GM18861 (cell line): Measurements from ENCODE around the gene BPIFB2.
"Not testable (repeated sequence)": the region's sequence is repeated elsewhere in the genome, so short reads cannot be mapped to it uniquely, and the experiment has no call there.

Experiments used
- ATAC-seq: cut with Tn5 transposase; IDR thresholded peaks from one replicate; pipeline ENCODE4 v1.9.1; 2021; ENCODE audit not compliant: unreplicated experiment

BPIFB2 gene, protein sequence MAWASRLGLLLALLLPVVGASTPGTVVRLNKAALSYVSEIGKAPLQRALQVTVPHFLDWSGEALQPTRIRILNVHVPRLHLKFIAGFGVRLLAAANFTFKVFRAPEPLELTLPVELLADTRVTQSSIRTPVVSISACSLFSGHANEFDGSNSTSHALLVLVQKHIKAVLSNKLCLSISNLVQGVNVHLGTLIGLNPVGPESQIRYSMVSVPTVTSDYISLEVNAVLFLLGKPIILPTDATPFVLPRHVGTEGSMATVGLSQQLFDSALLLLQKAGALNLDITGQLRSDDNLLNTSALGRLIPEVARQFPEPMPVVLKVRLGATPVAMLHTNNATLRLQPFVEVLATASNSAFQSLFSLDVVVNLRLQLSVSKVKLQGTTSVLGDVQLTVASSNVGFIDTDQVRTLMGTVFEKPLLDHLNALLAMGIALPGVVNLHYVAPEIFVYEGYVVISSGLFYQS

GRCh38 chr20:33007376-33008335 lies at the start of gene BPIFB2:
Gene BPIFB2, plus strand, starts transcription at chr20:33007704. Its CDS starts 871 bp downstream, at chr20:33008575.
- ATAC-seq, result no peak

DNA sequence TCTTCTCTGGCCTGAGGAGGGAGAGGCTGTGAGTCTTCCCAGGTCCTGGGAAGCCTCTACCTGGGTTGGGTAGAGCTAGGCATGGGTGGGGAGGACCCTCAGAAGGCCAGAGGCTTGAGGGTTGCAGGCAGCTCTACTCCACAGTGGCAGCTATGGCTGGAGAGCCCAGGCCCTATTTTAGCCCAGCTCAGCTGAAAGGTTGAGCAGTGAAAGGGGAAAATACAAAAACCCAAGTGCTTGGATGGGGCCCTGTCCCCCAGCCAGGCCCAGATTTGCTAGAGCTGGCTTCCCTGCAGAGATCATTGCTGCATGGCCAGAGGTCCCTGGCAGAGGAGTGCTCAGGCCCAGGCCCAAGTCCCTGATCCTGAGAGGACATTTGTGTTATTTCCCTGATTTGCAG lies 48.9 kb upstream of the BPIFB2 start:
- no peak for ATAC-seq

DNA sequence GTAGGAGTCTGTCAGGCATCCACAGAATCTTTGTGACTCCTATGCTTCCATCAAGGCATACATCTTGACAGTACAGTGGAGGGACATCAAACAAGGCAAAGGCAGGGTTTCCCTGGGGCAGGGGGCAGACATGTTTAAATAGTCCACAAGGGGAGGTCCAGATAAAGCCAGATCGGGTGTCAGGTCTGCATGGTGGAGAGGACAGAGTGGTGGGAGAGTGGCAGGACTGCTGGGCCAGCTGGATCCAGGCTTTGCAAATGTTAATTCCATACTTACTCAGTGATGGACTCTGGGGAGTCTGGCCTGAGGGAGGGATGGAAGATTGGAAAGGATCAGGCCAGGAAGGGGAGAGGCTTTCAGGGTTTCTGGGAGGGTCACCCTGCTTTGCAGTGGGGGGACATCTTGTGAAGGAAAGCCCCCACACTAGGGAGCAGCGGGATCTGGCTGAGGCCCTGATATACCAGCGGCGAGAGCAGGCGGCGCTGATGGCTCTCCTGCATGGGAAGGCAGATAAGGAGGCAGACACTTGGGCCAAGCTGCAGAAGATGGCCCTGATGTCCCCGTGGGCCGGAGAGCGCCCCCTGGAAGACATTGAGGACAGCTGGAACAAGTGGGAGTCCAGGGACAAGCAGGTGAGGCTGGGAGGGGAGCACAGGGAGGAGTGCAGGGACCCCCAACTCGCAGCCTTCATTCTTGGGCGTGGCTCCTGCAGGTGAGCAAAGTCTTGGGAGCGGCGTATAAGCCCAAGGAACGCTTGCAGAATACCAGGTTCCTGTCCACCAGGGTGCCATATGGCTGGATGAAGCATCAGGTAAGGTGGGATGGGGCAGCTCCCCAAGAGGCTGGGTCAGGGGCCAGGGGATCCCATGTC lies 47.9 kb upstream of the BPIFB2 start:
- no peak for ATAC-seq

DNA sequence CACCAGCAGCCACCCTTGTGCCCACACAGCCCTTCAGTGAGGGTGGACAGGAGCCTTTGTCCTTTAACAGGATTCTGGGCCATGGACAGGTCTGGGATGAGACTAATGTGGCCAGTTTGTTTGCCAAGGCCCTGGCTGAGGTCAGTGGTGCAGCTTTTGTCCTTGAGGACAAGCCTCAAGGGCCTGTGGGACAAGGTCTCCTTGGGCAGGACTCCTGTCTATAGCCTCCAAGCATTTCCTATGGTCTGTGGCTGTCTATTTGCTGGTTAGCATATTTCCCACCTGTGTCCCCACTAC lies 47.3 kb upstream of the BPIFB2 start:
- no peak for ATAC-seq

GRCh38 chr20:32960849-32961731 lies 46.4 kb upstream of the BPIFB2 start:
- no peak for ATAC-seq

GRCh38 chr20:32962053-32962452 lies 45.5 kb upstream of the BPIFB2 start:
- no peak for ATAC-seq

- not testable (repeated sequence) for ATAC-seq
Measured at GRCh38 chr20:32962646-32963045, 44.9 kb upstream of the BPIFB2 start.

GRCh38 chr20:32963176-32963575 lies 44.3 kb upstream of the BPIFB2 start:
- ATAC-seq, result no peak

DNA sequence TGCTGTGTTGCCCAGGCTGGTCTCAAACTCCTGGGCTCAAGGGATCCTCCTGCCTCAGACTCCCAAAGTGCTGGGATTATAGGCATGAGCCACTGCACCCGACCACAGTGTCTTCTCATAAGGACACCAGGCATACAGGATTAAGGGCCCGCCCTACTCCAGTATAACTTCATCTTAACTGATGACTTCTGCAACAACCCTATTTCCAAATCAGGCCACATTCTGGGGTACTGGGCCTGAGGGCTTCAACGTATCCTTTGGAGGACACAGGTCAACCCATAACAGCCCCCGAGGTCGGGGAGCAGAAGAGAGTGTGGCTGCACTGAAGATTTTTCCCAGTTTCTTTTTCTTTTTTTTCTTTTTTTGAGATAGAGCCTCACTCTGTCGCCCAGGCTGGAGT lies 42.9 kb upstream of the BPIFB2 start:
- ATAC-seq, result no peak

DNA sequence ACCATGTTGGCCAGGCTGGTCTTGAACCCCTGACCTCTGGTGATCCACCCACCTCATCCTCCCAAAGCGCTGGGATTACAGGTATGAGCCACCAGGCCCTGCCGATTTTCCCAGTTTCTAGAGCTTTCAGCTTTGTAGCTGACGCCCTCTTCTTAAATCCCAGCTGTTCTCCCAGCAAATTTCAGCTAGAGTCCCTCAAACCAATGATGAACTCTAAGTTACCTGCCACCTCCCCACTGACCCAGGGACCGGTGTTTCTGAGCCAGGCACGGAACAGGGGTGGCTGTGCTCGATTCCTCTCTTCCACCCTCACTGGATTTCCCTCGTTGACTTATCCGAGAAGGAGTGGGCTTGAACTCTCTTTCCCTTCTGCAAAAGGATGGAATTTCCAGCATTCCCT lies 42.4 kb upstream of the BPIFB2 start:
- no peak for ATAC-seq

DNA sequence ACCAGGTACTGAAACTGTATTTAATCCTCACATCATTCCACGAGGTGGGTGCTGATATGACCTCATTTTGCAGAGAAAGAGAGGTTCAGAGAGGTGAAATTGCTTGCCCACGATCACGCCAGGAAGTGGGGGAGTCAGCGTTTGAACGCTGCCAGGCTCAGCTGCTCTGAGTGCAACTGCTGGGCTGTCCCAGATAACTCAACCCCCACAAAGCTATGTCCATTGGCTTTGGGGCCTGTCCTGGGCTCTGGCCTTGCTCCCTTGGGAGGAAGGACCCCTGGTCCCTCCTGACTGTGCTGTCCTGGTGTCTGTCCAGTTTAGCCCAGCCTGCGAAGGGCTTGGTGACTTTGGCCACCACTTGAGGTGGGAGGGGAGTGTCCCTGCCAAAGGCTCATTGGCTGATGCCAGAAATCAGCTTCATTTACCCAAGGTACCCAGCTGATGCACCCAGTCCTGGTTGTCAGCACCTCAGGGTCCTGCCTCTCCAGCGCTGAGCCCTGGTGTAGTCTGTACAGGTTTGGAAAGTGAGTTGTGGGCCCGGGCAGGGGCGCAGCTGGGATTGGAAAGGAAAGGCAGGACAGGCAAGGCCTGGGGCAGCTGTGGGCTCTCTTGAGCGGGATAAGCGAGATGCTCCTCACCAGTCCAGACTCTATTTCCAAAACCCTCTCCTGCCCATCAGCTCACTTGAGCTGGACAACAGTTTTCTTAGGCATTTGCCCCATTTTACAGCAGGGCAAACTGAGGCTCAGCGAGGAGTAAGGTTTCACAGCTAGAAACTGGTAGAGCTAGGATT lies 41.7 kb upstream of the BPIFB2 start:
- no peak for ATAC-seq

DNA sequence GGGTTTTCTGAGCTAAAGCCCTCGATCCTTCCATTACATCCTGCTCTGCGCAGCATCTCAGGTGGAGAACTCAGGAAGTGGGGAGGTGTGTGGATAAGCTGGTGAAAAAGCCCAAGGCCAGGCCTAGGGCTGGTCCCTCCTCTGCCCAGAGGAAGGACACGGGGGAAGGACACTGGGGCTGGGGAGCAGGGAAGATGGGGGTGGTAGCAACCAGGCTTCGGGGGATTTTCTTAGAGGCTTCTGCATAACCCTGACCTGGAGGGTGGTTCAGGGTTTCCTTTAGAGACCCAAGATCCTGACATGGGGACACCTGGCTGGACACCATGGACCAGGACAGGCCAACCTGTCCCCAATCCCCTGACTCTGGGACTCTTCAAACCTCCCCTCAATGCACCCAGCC lies 41.1 kb upstream of the BPIFB2 start:
- no peak for ATAC-seq

GRCh38 chr20:32966881-32967781 lies 40.4 kb upstream of the BPIFB2 start:
- no peak for ATAC-seq

DNA sequence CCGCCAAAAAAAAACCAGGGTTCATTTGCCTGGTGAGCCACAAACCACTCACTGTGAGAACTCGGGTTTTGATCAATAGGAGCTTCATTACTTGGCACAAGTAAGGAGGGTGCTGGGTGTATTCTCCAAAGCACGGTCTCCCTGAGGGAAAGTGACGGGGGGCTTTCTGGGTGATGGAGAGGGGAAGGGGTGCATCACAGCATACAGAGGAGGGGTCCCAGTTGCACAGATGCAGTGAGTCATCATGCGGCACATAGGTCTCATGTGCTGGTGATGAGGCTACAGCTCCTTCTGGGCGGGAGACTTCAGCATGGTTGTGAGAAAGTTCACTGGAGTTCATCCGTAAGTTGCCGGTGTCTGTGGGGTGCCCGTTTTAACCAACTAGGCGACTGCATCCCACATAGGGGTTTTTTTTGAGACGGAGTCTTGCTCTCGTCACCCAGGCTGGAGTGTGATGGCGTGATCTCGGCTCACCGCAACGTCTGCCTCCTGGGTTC lies 39.5 kb upstream of the BPIFB2 start:
- no peak for ATAC-seq

DNA sequence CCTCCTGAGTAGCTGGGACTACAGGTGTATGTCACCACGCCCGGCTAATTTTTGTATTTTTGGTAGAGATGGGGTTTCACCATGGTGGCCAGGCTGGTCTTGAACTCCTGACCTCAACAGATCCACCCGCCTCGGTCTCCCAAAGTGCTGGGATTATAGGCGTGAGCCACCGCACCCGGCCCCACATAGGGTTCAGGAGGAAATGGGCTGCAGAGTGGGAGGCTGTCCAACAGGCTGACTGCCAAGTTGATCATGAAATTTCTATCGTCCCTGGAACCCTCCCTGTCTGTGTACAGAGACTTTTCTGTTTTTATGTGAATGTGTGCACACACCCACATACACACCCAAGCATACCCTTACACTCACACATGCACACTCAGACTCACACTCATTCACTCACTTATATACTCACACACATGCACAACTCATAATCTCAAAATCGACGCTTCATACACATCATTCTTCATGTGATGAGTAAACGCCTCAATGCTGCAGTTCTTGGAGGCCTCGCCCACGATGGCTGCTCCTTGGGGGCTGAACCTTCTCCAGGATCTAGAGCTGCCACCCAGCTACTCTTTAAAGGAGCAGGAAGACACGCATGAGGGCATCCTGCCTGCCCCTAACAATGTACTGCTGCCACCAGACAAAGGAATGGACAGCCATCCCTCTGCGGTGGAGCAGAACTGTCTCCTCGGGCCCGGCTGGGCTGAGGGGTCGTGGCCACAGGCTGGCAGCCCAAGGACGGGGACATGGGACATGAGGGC lies 38.8 kb upstream of the BPIFB2 start:
- ATAC-seq, result no peak

GRCh38 chr20:32969356-32970114 lies 38.0 kb upstream of the BPIFB2 start:
- no peak for ATAC-seq
